Activated CD8-positive, alpha-beta T cell treated with anti-CD3 and anti-CD28 coated beads for 36 hours (primary cell): Measurements from ENCODE around the gene PNRC1. TPM values are rescaled to one million over a fixed set of nuclear protein-coding genes. Genes with fewer than 3 reads are reported as not detected.

ENCODE experiments used
- ATAC-seq: fragments of 200-7000 bp; cut with Tn5 transposase; one replicate; pipeline ENCODE4 v1.10.0; 2021; ENCODE audit warnings: mild to moderate bottlenecking, moderate library complexity
- CTCF ChIA-PET: fragments of 350-600 bp; sonication (Branson Sonifier 250); formaldehyde crosslinking; loops from one replicate; lab custom pipeline; 2021; ENCODE audit warnings: antibody characterized with exemption; lab: Charles Lee
- POLR2A ChIA-PET: fragments of 350-600 bp; sonication (Branson Sonifier 250); formaldehyde crosslinking; loops from one replicate; lab custom pipeline; 2021; ENCODE audit warnings: antibody characterized with exemption; lab: Charles Lee
- DNase-seq: peaks from one replicate; pipeline ENCODE4 v3.0.0-alpha.2; 2020
- H3K27ac Mint-ChIP-seq: one replicate; pipeline ENCODE4 v1.8.0; 2021; ENCODE audit warnings: mild to moderate bottlenecking, mixed read lengths
- H3K27me3 Mint-ChIP-seq: one replicate; pipeline ENCODE4 v1.8.0; 2021; ENCODE audit warnings: mixed read lengths
- H3K36me3 Mint-ChIP-seq: one replicate; pipeline ENCODE4 v1.8.0; 2021; ENCODE audit warnings: low read depth, mixed read lengths
- H3K4me1 Mint-ChIP-seq: one replicate; pipeline ENCODE4 v1.8.0; 2021; ENCODE audit warnings: low read depth, mixed read lengths
- H3K4me3 Mint-ChIP-seq: one replicate; pipeline ENCODE4 v1.8.0; 2021; ENCODE audit warnings: mild to moderate bottlenecking, moderate library complexity, mixed read lengths
- H3K9me3 Mint-ChIP-seq: one replicate; pipeline ENCODE4 v1.8.0; 2021; ENCODE audit warnings: mixed read lengths
- CTCF ChIP-seq: fragments of 200-600 bp; IDR thresholded peaks from one replicate; pipeline ENCODE4 v1.8.0; 2022; ENCODE audit warnings: antibody characterized with exemption, mild to moderate bottlenecking
- intact Hi-C: fragments of 100-400 bp; cut with micrococcal nuclease; formaldehyde crosslinking; loops from one replicate; pipeline ENCODE4 v1.10.0; 2022
- total RNA-seq, 2 experiments: library from RNA; stranded (reverse); gene quantifications; one replicate each; pipeline ENCODE4 v1.2.3, GENCODE V29; 2021

Gene PNRC1
- total RNA-seq, 2 experiments from 2014 or later = 157 to 162 TPM

DNA sequence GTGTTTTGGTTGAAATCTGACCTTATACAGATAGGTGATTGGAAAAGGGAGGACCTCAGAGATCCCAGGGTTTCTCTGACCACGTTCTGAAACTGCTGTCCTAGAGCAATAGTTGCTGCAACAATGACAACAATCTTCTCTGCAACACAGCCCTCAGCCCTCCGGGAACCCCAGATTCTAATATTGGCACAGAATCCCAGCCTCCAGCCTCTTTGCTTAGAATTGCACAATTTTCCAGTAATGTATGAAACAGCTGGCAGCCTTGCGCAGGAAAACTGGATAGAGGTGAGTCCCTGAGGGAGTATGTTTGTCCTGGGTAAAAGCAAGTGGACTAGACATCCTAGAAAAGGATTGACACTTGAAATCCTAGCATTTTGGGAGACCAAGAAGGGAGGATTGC lies 30.4 kb upstream of the PNRC1 start:
- Mint-ChIP-seq H3K27ac (no peak overlapping the region), H3K27me3 (no peaks in the 10 kb centered on the region), H3K36me3 (no peaks in the 10 kb centered on the region), H3K9me3 (no peaks in the 10 kb centered on the region), H3K4me3 (no peak overlapping the region), H3K4me1 (peaks cover 19% of the 10 kb centered on the region)
- no peak for DNase-seq
- ChIA-PET CTCF (interaction anchor here (1.1 kb wide), 1 partner anchor 9 kb away, joined by 3 read pairs; no protein-coding TSS in a partner anchor), POLR2A (interaction anchor here (0.9 to 2.5 kb wide), 2 partner anchors 30 to 32 kb away, joined by 3 to 9 read pairs; partner anchors contain the start of gene PNRC1)
- intact Hi-C loops = no loop called here
- no peak for TF ChIP-seq CTCF
- no peak for ATAC-seq

DNA sequence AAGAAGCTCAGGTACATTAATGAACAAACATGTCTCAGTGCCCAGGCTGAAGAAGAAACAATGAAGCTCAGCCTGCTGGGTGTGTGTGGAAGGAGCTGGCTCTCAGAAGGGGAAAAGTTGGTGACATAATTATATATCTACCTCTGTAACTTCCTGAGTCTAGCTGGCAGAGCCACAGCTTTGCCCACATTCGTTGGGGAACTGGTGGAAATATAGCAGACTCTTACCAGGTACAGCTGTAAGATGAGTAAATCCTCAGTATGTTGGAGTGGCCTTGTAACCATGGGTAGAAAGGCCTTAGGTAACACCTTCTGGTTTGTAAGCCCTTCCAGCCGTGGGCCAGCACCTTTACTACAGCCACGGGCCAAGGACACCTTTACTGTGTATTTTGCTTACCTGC lies 29.9 kb upstream of the PNRC1 start:
- H3K36me3 Mint-ChIP-seq = no peaks in the 10 kb centered on the region
- peak; percentile 45 for ATAC-seq
- ChIA-PET POLR2A (interaction anchor here (2.5 kb wide), 1 partner anchor 30 kb away, joined by 9 read pairs; the partner anchor contains the start of gene PNRC1), CTCF (interaction anchor here (0.6 to 1.1 kb wide), 2 partner anchors 8 to 906 kb away, joined by 3 read pairs; no protein-coding TSS in a partner anchor)
- H3K9me3 Mint-ChIP-seq = no peaks in the 10 kb centered on the region
- intact Hi-C loops = no loop called here
- H3K4me3 Mint-ChIP-seq = no peak overlapping the region
- peaks cover 19% of the 10 kb centered on the region for H3K4me1 Mint-ChIP-seq
- no peak overlapping the region for H3K27ac Mint-ChIP-seq
- peak; percentile 4 for DNase-seq
- no peak for TF ChIP-seq CTCF
- no peaks in the 10 kb centered on the region for H3K27me3 Mint-ChIP-seq

- H3K4me3 Mint-ChIP-seq = no peak overlapping the region
- H3K27me3 Mint-ChIP-seq = no peaks in the 10 kb centered on the region
- ATAC-seq = peak; percentile 80
- CTCF ChIA-PET = no interaction called here
- POLR2A ChIA-PET = interaction anchor here (2.5 kb wide), 1 partner anchor 29 kb away, joined by 9 read pairs; the partner anchor contains the start of gene PNRC1
- TF ChIP-seq CTCF = no peak
- H3K27ac Mint-ChIP-seq = peak overlapping the region; percentile 70
- no peaks in the 10 kb centered on the region for H3K36me3 Mint-ChIP-seq
- DNase-seq = peak; percentile 25
- no peaks in the 10 kb centered on the region for H3K9me3 Mint-ChIP-seq
- H3K4me1 Mint-ChIP-seq = peaks cover 19% of the 10 kb centered on the region
- intact Hi-C loops = no loop called here
Observed at GRCh38 chr6:89051676-89052075, 28.9 kb upstream of the PNRC1 start.

GRCh38 chr6:89054208-89054607 lies 26.3 kb upstream of the PNRC1 start:
- peaks cover 19% of the 10 kb centered on the region for H3K4me1 Mint-ChIP-seq
- ATAC-seq = no peak
- no peak overlapping the region for H3K4me3 Mint-ChIP-seq
- ChIA-PET POLR2A (interaction anchor here (2.0 kb wide), 1 partner anchor 26 kb away, joined by 10 read pairs; the partner anchor contains the start of gene PNRC1), CTCF (no interaction called here)
- intact Hi-C loops = no loop called here
- no peak overlapping the region for H3K27ac Mint-ChIP-seq
- H3K27me3 Mint-ChIP-seq = no peaks in the 10 kb centered on the region
- no peak for DNase-seq
- TF ChIP-seq CTCF = no peak
- H3K9me3 Mint-ChIP-seq = no peaks in the 10 kb centered on the region
- no peaks in the 10 kb centered on the region for H3K36me3 Mint-ChIP-seq

DNA sequence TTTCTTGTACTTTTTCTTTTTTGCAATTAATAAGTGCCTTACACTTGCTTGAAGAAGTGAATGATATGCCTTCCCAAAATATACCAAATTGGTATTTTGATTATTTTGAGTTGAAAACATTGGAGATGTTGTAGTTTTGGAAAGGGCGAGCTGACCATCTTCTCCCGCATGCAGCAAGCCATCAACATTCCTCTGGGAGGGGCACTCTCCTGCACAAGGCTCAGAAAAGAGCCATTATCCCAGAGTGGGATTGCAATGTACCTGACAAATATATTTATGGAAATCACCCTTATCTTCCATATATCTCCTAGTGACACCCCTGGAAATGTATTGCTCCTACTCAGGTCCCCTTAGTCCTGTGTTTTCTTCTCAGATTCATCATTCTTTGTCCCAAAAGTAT lies 22.8 kb upstream of the PNRC1 start:
- ATAC-seq (no peak), DNase-seq (no peak)
- Mint-ChIP-seq H3K36me3 (no peaks in the 10 kb centered on the region), H3K4me1 (no peaks in the 10 kb centered on the region), H3K27ac (no peak overlapping the region), H3K27me3 (no peaks in the 10 kb centered on the region), H3K9me3 (no peaks in the 10 kb centered on the region), H3K4me3 (no peak overlapping the region)
- no peak for TF ChIP-seq CTCF
- ChIA-PET POLR2A (no interaction called here), CTCF (no interaction called here)
- intact Hi-C loops = no loop called here
